Measurements from ENCODE around the gene SSBP3. TPM values are rescaled to one million over a fixed set of nuclear protein-coding genes. Genes with fewer than 3 reads are reported as not detected.

The SSBP3 gene
- total RNA-seq, 1 experiment from 2014 or later, result 26.5 TPM

GRCh38 chr1:54222711-54223110, 183.5 kb downstream of the SSBP3 start:
- Histone ChIP-seq H3K27me3 (ENCODE audit: insufficient read depth, low read depth) (no peaks in the 10 kb centered on the region), H3K27ac (no peak overlapping the region), H3K36me3 (ENCODE audit: low read depth) (no peaks in the 10 kb centered on the region), H3K9me3 (ENCODE audit: insufficient read depth, low read depth) (no peaks in the 10 kb centered on the region), H3K79me2 (ENCODE audit: low read depth) (no peaks in the 10 kb centered on the region), H3K9me2 (ENCODE audit: insufficient read depth) (no peaks in the 10 kb centered on the region), H3K4me1 (replicated peaks; ENCODE audit: insufficient read depth) (0 out of 2 replicates have a peak, but pooled peaks cover 5% of the 10 kb centered on the region), H3F3A (ENCODE audit: insufficient read depth, low read depth) (no peaks in the 10 kb centered on the region), H2AFZ (no peak overlapping the region), H3K4me2 (no peak overlapping the region), H3K4me3 (no peak overlapping the region), H4K20me1 (ENCODE audit: insufficient read depth) (no peaks in the 10 kb centered on the region)
- no TSS peak for BruUV-seq (replicated peaks)
- ChIA-PET POLR2A (ENCODE audit: unreplicated experiment) (no interaction called here), CTCF (no interaction called here)
- intact Hi-C loops (cut with micrococcal nuclease; ENCODE audit: unreplicated experiment), result no loop called here
- TF ChIP-seq EZH2 (IDR thresholded peaks at IDR 0.05; ENCODE audit: low read depth) (no peak), CTCF (conservative IDR thresholded peaks at IDR 0.05) (no peak)
- DNase-seq, result no peak

- no peaks in the 10 kb centered on the region for H4K20me1 ChIP-seq (ENCODE audit: insufficient read depth)
- DNase-seq, result no peak
- H3K4me3 ChIP-seq, result no peak overlapping the region
- H3F3A ChIP-seq (ENCODE audit: insufficient read depth, low read depth), result no peaks in the 10 kb centered on the region
- H3K36me3 ChIP-seq (ENCODE audit: low read depth), result no peaks in the 10 kb centered on the region
- POLR2A ChIA-PET (ENCODE audit: unreplicated experiment), result no interaction called here
- no peaks in the 10 kb centered on the region for H3K9me2 ChIP-seq (ENCODE audit: insufficient read depth)
- TF ChIP-seq EZH2 (IDR thresholded peaks at IDR 0.05; ENCODE audit: low read depth), result no peak
- no peak for TF ChIP-seq CTCF (conservative IDR thresholded peaks at IDR 0.05)
- H2AFZ ChIP-seq, result no peak overlapping the region
- H3K27ac ChIP-seq, result no peak overlapping the region
- intact Hi-C loops (cut with micrococcal nuclease; ENCODE audit: unreplicated experiment), result no loop called here
- H3K79me2 ChIP-seq (ENCODE audit: low read depth), result no peaks in the 10 kb centered on the region
- CTCF ChIA-PET, result no interaction called here
- 0 out of 2 replicates have a peak, but pooled peaks cover under 1% of the 10 kb centered on the region for H3K4me1 ChIP-seq (replicated peaks; ENCODE audit: insufficient read depth)
- H3K4me2 ChIP-seq, result no peak overlapping the region
- no peaks in the 10 kb centered on the region for H3K27me3 ChIP-seq (ENCODE audit: insufficient read depth, low read depth)
- no peaks in the 10 kb centered on the region for H3K9me3 ChIP-seq (ENCODE audit: insufficient read depth, low read depth)
- BruUV-seq (replicated peaks), result no TSS peak
Observed at GRCh38 chr1:54221867-54222484, 184.2 kb downstream of the SSBP3 start.

GRCh38 chr1:54221113-54221834, 184.9 kb downstream of the SSBP3 start:
- peak in 1 of 2 experiments; percentile 11 for DNase-seq
- no peak for TF ChIP-seq EZH2 (IDR thresholded peaks at IDR 0.05; ENCODE audit: low read depth)
- no peak for TF ChIP-seq CTCF (conservative IDR thresholded peaks at IDR 0.05)
- ChIA-PET POLR2A (ENCODE audit: unreplicated experiment) (no interaction called here), CTCF (no interaction called here)
- no peaks in the 10 kb centered on the region for H3K9me2 ChIP-seq (ENCODE audit: insufficient read depth)
- H3K4me3 ChIP-seq, result no peak overlapping the region
- H3K4me1 ChIP-seq (replicated peaks; ENCODE audit: insufficient read depth), result no peaks in the 10 kb centered on the region
- H3K4me2 ChIP-seq, result no peak overlapping the region
- H3K79me2 ChIP-seq (ENCODE audit: low read depth), result no peaks in the 10 kb centered on the region
- H3K36me3 ChIP-seq (ENCODE audit: low read depth), result no peaks in the 10 kb centered on the region
- H2AFZ ChIP-seq, result no peak overlapping the region
- no peaks in the 10 kb centered on the region for H4K20me1 ChIP-seq (ENCODE audit: insufficient read depth)
- H3K27me3 ChIP-seq (ENCODE audit: insufficient read depth, low read depth), result no peaks in the 10 kb centered on the region
- no peak overlapping the region for H3K27ac ChIP-seq
- no peaks in the 10 kb centered on the region for H3K9me3 ChIP-seq (ENCODE audit: insufficient read depth, low read depth)
- H3F3A ChIP-seq (ENCODE audit: insufficient read depth, low read depth), result no peaks in the 10 kb centered on the region
- intact Hi-C loops (cut with micrococcal nuclease; ENCODE audit: unreplicated experiment), result no loop called here
- BruUV-seq (replicated peaks), result no TSS peak
